H1 (cell line): Measurements from ENCODE around the gene GPR31. TPM values are rescaled to one million over a fixed set of nuclear protein-coding genes. Genes with fewer than 3 reads are reported as not detected.

Source experiments
- CTCF ChIA-PET: fragments of 300-600 bp; sonication (Branson Sonifier 250); formaldehyde crosslinking; loops from one replicate; lab custom pipeline; 2021; ENCODE audit not compliant: partially characterized antibody; lab: Charles Lee
- POLR2A ChIA-PET: fragments of 300-600 bp; sonication (Branson Sonifier 250); formaldehyde crosslinking; loops from one replicate; lab custom pipeline; 2021; ENCODE audit warnings: inconsistent platforms; ENCODE audit not compliant: partially characterized antibody; lab: Charles Lee
- DNase-seq, 2 experiments: peaks; one replicate each; pipeline versions ENCODE4 v3.0.0 to v3.0.0-alpha.2; 2010 to 2022; ENCODE audit warnings: low spot score in 2 of 2, low read depth in 1 of 2, mixed read lengths in 1 of 2
- FAIRE-seq: peaks from 2 replicates; lab custom pipeline; 2011; peaks lifted over from hg19 to GRCh38; lab: Jason Lieb, UNC
- H2AFZ ChIP-seq: 2 replicates; pipeline ENCODE4 v1.8.1; 2012; ENCODE audit warnings: low read length, inconsistent platforms
- H2AK5ac ChIP-seq: 2 replicates; pipeline ENCODE4 v1.6.1; 2013; ENCODE audit warnings: low read depth, low read length
- H2BK120ac ChIP-seq: replicated peaks from 2 replicates; pipeline ENCODE3; 2013; ENCODE audit warnings: low read depth, low read length, inconsistent platforms
- H2BK12ac ChIP-seq: 2 replicates; pipeline ENCODE4 v1.6.1; 2013; ENCODE audit warnings: low read depth, low read length
- H2BK15ac ChIP-seq: 2 replicates; pipeline ENCODE4 v1.6.1; 2013; ENCODE audit warnings: low read length
- H2BK20ac ChIP-seq: 2 replicates; pipeline ENCODE4 v1.6.1; 2013; ENCODE audit warnings: low read length
- H2BK5ac ChIP-seq: 2 replicates; pipeline ENCODE4 v1.6.1; 2013; ENCODE audit warnings: low read depth, low read length
- H3K14ac ChIP-seq: 2 replicates; pipeline ENCODE4 v1.6.1; 2013; ENCODE audit warnings: inconsistent platforms; ENCODE audit not compliant: insufficient read length
- H3K18ac ChIP-seq: 2 replicates; pipeline ENCODE4 v1.6.1; 2013; ENCODE audit warnings: low read length; ENCODE audit errors: extremely low read depth
- H3K23ac ChIP-seq: 2 replicates; pipeline ENCODE4 v1.6.1; 2013; ENCODE audit warnings: inconsistent platforms; ENCODE audit not compliant: insufficient read length
- H3K23me2 ChIP-seq: 2 replicates; pipeline ENCODE4 v1.6.1; 2013; ENCODE audit warnings: low read depth, low read length
- H3K27ac ChIP-seq: 2 replicates; pipeline ENCODE4 v1.6.1; 2011; ENCODE audit warnings: low read depth, low read length, inconsistent platforms
- H3K27me3 ChIP-seq, 4 experiments: replicated peaks in 1 of 4; 1 replicate in 1 of 4; 2 replicates in 3 of 4; pipeline versions ENCODE4 v1.6.1 to v1.8.1; 2011 to 2013; ENCODE audit warnings: low read length in 3 of 4, mild to moderate bottlenecking in 3 of 4, inconsistent platforms in 2 of 4, mixed read lengths in 2 of 4, moderate library complexity in 1 of 4; ENCODE audit not compliant: control insufficient read depth in 3 of 4, insufficient read depth in 3 of 4; ENCODE audit errors: extremely low read depth in 1 of 4
- H3K36me3 ChIP-seq, 4 experiments: 2 replicates each; pipeline versions ENCODE4 v1.6.1 to v1.8.1; 2011 to 2013; ENCODE audit warnings: mild to moderate bottlenecking in 4 of 4, low read length in 3 of 4, moderate library complexity in 2 of 4, control low read depth in 1 of 4, inconsistent platforms in 1 of 4; ENCODE audit not compliant: insufficient read depth in 4 of 4, control insufficient read depth in 2 of 4
- H3K4ac ChIP-seq: replicated peaks from 2 replicates; pipeline ENCODE3; 2013; ENCODE audit warnings: low read length, low read depth, mixed read lengths, inconsistent platforms; ENCODE audit not compliant: insufficient read length
- H3K4me1 ChIP-seq, 4 experiments: replicated peaks in 1 of 4; 1 replicate in 1 of 4; 2 replicates in 3 of 4; pipeline versions ENCODE4 v1.6.1 to v1.8.1; 2011 to 2013; ENCODE audit warnings: low read length in 3 of 4, inconsistent platforms in 2 of 4, mixed read lengths in 1 of 4; ENCODE audit not compliant: insufficient read depth in 4 of 4, control insufficient read depth in 3 of 4
- H3K4me2 ChIP-seq, 2 experiments: 2 replicates each; pipeline versions ENCODE4 v1.6.1 to v1.8.1; 2011 to 2013; ENCODE audit warnings: low read depth in 2 of 2, low read length in 2 of 2, control low read depth in 1 of 2, inconsistent platforms in 1 of 2, mild to moderate bottlenecking in 1 of 2; ENCODE audit not compliant: insufficient read depth in 1 of 2
- H3K4me3 ChIP-seq, 4 experiments: fragments of 200-600, 300-600 bp in 1 of 4; sonication (generic), shearing (Covaris generic), sonication (Bioruptor Twin) in 1 of 4; 2 replicates each; pipeline versions ENCODE4 v1.5.1 to v1.8.1; 2011 to 2016; ENCODE audit warnings: low read length in 4 of 4, low read depth in 3 of 4, control low read depth in 2 of 4, inconsistent platforms in 2 of 4, mild to moderate bottlenecking in 2 of 4, mixed read lengths in 1 of 4, moderate library complexity in 1 of 4; ENCODE audit not compliant: insufficient read depth in 2 of 4; ENCODE audit errors: extremely low read depth in 1 of 4
- H3K56ac ChIP-seq: replicated peaks from 2 replicates; pipeline ENCODE3; 2013; ENCODE audit warnings: low read depth, mild to moderate bottlenecking, mixed read lengths, low read length, inconsistent platforms; ENCODE audit not compliant: insufficient read length
- H3K79me1 ChIP-seq: 2 replicates; pipeline ENCODE4 v1.6.1; 2013; ENCODE audit warnings: low read depth, low read length, control low read depth
- H3K79me2 ChIP-seq, 2 experiments: 2 replicates each; pipeline versions ENCODE4 v1.6.1 to v1.8.1; 2012 to 2013; ENCODE audit warnings: low read length in 2 of 2, mild to moderate bottlenecking in 2 of 2, inconsistent platforms in 1 of 2; ENCODE audit not compliant: insufficient read depth in 2 of 2, control insufficient read depth in 1 of 2
- H3K9ac ChIP-seq, 4 experiments: replicated peaks in 1 of 4; 1 replicate in 1 of 4; 2 replicates in 3 of 4; pipeline versions ENCODE4 v1.6.1 to v1.8.1; 2011 to 2013; ENCODE audit warnings: low read depth in 3 of 4, low read length in 3 of 4, control low read depth in 2 of 4, mild to moderate bottlenecking in 2 of 4, moderate library complexity in 2 of 4, inconsistent platforms in 1 of 4; ENCODE audit errors: extremely low read depth in 1 of 4
- H3K9me3 ChIP-seq, 2 experiments: 2 replicates each; pipeline versions ENCODE4 v1.6.1 to v1.8.1; 2012 to 2013; ENCODE audit warnings: mild to moderate bottlenecking in 2 of 2, moderate library complexity in 2 of 2, control low read depth in 1 of 2, inconsistent platforms in 1 of 2, low read depth in 1 of 2, low read length in 1 of 2, mixed read lengths in 1 of 2; ENCODE audit not compliant: insufficient read depth in 2 of 2
- H4K20me1 ChIP-seq, 2 experiments: replicated peaks in 1 of 2; 2 replicates each; pipeline versions ENCODE3 to v1.8.1; 2011 to 2013; ENCODE audit warnings: inconsistent platforms in 2 of 2, low read length in 2 of 2, mild to moderate bottlenecking in 1 of 2; ENCODE audit not compliant: insufficient read depth in 2 of 2, control insufficient read depth in 1 of 2
- H4K5ac ChIP-seq: 2 replicates; pipeline ENCODE4 v1.6.1; 2013; ENCODE audit warnings: low read length, low read depth, mixed read lengths, inconsistent platforms; ENCODE audit not compliant: insufficient read length
- H4K8ac ChIP-seq: 2 replicates; pipeline ENCODE4 v1.8.0; 2013; ENCODE audit warnings: mild to moderate bottlenecking, moderate library complexity, low read length, inconsistent platforms; ENCODE audit not compliant: insufficient read depth; ENCODE audit errors: extremely low read depth
- H4K91ac ChIP-seq: replicated peaks from 2 replicates; pipeline ENCODE3; 2013; ENCODE audit warnings: low read length, mixed read lengths, inconsistent platforms; ENCODE audit not compliant: insufficient read length
- CBX5 ChIP-seq: fragments of 300-800, 300-1000 bp; sonication (generic); IDR thresholded peaks from 2 replicates; pipeline ENCODE4 v1.7.1; 2016; ENCODE audit warnings: antibody characterized with exemption, low read length, low read depth
- RBBP5 ChIP-seq: IDR thresholded peaks from 2 replicates; pipeline ENCODE4 v1.7.1; 2012; ENCODE audit warnings: low read depth, mild to moderate bottlenecking, inconsistent platforms, low read length, moderate library complexity, borderline replicate concordance
- SIX5 ChIP-seq: IDR thresholded peaks from 2 replicates; pipeline ENCODE4 v1.6.1; 2011; ENCODE audit warnings: mild to moderate bottlenecking, low read depth, low read length
- SP2 ChIP-seq: IDR thresholded peaks from 2 replicates; pipeline ENCODE4 v1.6.1; 2012; ENCODE audit warnings: mild to moderate bottlenecking, low read length, inconsistent platforms
- TBP ChIP-seq: IDR thresholded peaks from 2 replicates; pipeline ENCODE4 v1.6.1; 2011; ENCODE audit warnings: low read depth, low read length, improper control_type of control experiment
- WGBS, 2 experiments: shearing (Covaris generic) in 1 of 2; methylation state at CpG; one replicate each; pipeline versions ENCODE4 v1.1.6 to v1.1.7; 2013 to 2015; ENCODE audit warnings: low lambda C conversion rate in 2 of 2, mixed read lengths in 2 of 2, inconsistent platforms in 1 of 2, low coverage in 1 of 2, missing lambda C conversion rate in 1 of 2; ENCODE audit not compliant: insufficient replicate concordance in 2 of 2, insufficient coverage in 1 of 2, insufficient read length in 1 of 2; ENCODE audit errors: extremely low coverage in 1 of 2, missing lambda C conversion rate in 1 of 2; 5-methylcytosine and 5-hydroxymethylcytosine counted together
- polyA plus RNA-seq, 7 experiments: library from polyadenylated mRNA; depleted of rRNA in 3 of 7; stranded (reverse) in 5 of 7; unstranded in 2 of 7; fragments of >200 nt in 5 of 7; fragments of 200-250 nt in 2 of 7; gene quantifications; 1 replicate in 5 of 7; 2 replicates in 1 of 7; 4 replicates in 1 of 7; pipeline versions ENCODE4 v1.2.1 to v1.2.3, GENCODE V29; 2011 to 2013; ENCODE audit warnings: missing spikeins in 2 of 7, mixed read lengths in 2 of 7
- total RNA-seq: library from RNA; stranded (reverse); fragmentation: NEBNext Ultra II Directional; extraction: Animal tissue kit (Norgen Biotek cat#: 25700); gene quantifications from 2 replicates; pipeline ENCODE4 v1.2.1, GENCODE V29; 2021
- TF ChIP-seq, protein P1 (sequence below): IDR thresholded peaks from 2 replicates; pipeline ENCODE4 v1.6.1; 2012; ENCODE audit warnings: low read length, inconsistent platforms

GPR31 gene
- total and polyA plus RNA-seq, 2 of the 8 experiments (the other 6 are each of a cell fraction or from before 2014, with no cell fraction given) = not detected

GRCh38 chr6:167200806-167201205 is 43.0 kb upstream of the GPR31 start:
- H2BK20ac ChIP-seq = no peak overlapping the region
- no peak overlapping the region for H3K14ac ChIP-seq
- H4K8ac ChIP-seq = no peak overlapping the region
- no peaks in the 10 kb centered on the region for H3K79me1 ChIP-seq
- H3K18ac ChIP-seq = no peak overlapping the region
- H3K27me3 ChIP-seq = no peaks in the 10 kb centered on the region
- no peak overlapping the region for H3K27ac ChIP-seq
- no peak overlapping the region for H2BK5ac ChIP-seq
- H3K23ac ChIP-seq = no peak overlapping the region
- FAIRE-seq (no peak), DNase-seq (no peak)
- ChIA-PET POLR2A (no interaction called here), CTCF (interaction anchor here (1.4 kb wide), 1 partner anchor 18 kb away, joined by 4 read pairs; no protein-coding TSS in a partner anchor)
- no peak overlapping the region for H4K91ac ChIP-seq
- no peak overlapping the region for H4K5ac ChIP-seq
- H2BK15ac ChIP-seq = no peak overlapping the region
- H3K4ac ChIP-seq = no peak overlapping the region
- TF ChIP-seq, protein P1, sequence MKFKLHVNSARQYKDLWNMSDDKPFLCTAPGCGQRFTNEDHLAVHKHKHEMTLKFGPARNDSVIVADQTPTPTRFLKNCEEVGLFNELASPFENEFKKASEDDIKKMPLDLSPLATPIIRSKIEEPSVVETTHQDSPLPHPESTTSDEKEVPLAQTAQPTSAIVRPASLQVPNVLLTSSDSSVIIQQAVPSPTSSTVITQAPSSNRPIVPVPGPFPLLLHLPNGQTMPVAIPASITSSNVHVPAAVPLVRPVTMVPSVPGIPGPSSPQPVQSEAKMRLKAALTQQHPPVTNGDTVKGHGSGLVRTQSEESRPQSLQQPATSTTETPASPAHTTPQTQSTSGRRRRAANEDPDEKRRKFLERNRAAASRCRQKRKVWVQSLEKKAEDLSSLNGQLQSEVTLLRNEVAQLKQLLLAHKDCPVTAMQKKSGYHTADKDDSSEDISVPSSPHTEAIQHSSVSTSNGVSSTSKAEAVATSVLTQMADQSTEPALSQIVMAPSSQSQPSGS = no peak
- no peak for TF ChIP-seq SP2
- no peak for TF ChIP-seq RBBP5
- no peak for TF ChIP-seq TBP
- no peak for TF ChIP-seq CBX5
- TF ChIP-seq SIX5 = no peak
- H3K23me2 ChIP-seq = no peaks in the 10 kb centered on the region
- H2BK12ac ChIP-seq = no peak overlapping the region
- no peaks in the 10 kb centered on the region for H3K36me3 ChIP-seq
- no peaks in the 10 kb centered on the region for H3K4me1 ChIP-seq
- 93% methylated on average over 14 of the region's 14 CpGs; no CpG with 5 or more reads in 1 of the 2 experiments for WGBS, 2 experiments
- H2AFZ ChIP-seq = no peak overlapping the region
- no peaks in the 10 kb centered on the region for H3K79me2 ChIP-seq
- H2AK5ac ChIP-seq = no peak overlapping the region
- no peak overlapping the region for H3K4me2 ChIP-seq
- no peaks in the 10 kb centered on the region for H3K9me3 ChIP-seq
- H3K56ac ChIP-seq = no peak overlapping the region
- H3K4me3 ChIP-seq = no peak overlapping the region
- H3K9ac ChIP-seq = no peak overlapping the region
- H4K20me1 ChIP-seq = no peaks in the 10 kb centered on the region
- no peak overlapping the region for H2BK120ac ChIP-seq
